ENCODE results near the gene FBH1. TPM values are rescaled to one million over a fixed set of nuclear protein-coding genes. Genes with fewer than 3 reads are reported as not detected.
"Not testable (repeated sequence)": the region's sequence is repeated elsewhere in the genome, so short reads cannot be mapped to it uniquely, and the experiment has no call there.

The FBH1 gene
- total RNA-seq, 1 donor from 2014 or later, result 41.7 TPM

- ATAC-seq (no peak), DNase-seq (ENCODE audit: low spot score) (no peak)
These were observed 47.0 kb downstream of the FBH1 start for GRCh38 chr10:5937016-5937415.

- DNase-seq (ENCODE audit: low spot score) (no peak), ATAC-seq (no peak)
These were observed 48.2 kb downstream of the FBH1 start for GRCh38 chr10:5938291-5938690.

GRCh38 chr10:5940807-5941218 is 50.8 kb downstream of the FBH1 start:
- ATAC-seq (no peak), DNase-seq (ENCODE audit: low spot score) (no peak)

GRCh38 chr10:5941579-5941978 is 51.5 kb downstream of the FBH1 start:
- peak; percentile 17 for ATAC-seq
- no peak for DNase-seq (ENCODE audit: low spot score)

- ATAC-seq (no peak), DNase-seq (ENCODE audit: low spot score) (no peak)
These were observed 52.0 kb downstream of the FBH1 start for GRCh38 chr10:5942001-5942400.

GRCh38 chr10:5942474-5942873 is 52.4 kb downstream of the FBH1 start:
- peak; percentile 59 for ATAC-seq
- DNase-seq (ENCODE audit: low spot score), result no peak

GRCh38 chr10:5943536-5943935 is 53.5 kb downstream of the FBH1 start:
- ATAC-seq (peak; percentile 37), DNase-seq (ENCODE audit: low spot score) (no peak)

GRCh38 chr10:5944389-5945189 is 54.5 kb downstream of the FBH1 start:
- ATAC-seq (no peak), DNase-seq (ENCODE audit: low spot score) (no peak)

GRCh38 chr10:5945190-5945509 is 55.1 kb downstream of the FBH1 start:
- ATAC-seq (no peak), DNase-seq (ENCODE audit: low spot score) (no peak)

GRCh38 chr10:5945561-5946418 is 55.7 kb downstream of the FBH1 start:
- ATAC-seq (peak; percentile 21), DNase-seq (ENCODE audit: low spot score) (peak; percentile 55)

- not testable (repeated sequence) for ATAC-seq; DNase-seq (ENCODE audit: low spot score)
These were observed 56.4 kb downstream of the FBH1 start for GRCh38 chr10:5946419-5946775.

- no peak for ATAC-seq
- DNase-seq (ENCODE audit: low spot score), result no peak
These were observed 56.7 kb downstream of the FBH1 start for GRCh38 chr10:5946786-5947185.

GRCh38 chr10:5947471-5948207 is 57.6 kb downstream of the FBH1 start:
- DNase-seq (ENCODE audit: low spot score), result no peak
- ATAC-seq, result no peak

- DNase-seq (ENCODE audit: low spot score) (no peak), ATAC-seq (no peak)
These were observed 58.2 kb downstream of the FBH1 start for GRCh38 chr10:5948208-5948585.

- peak; percentile 73 for ATAC-seq
- DNase-seq (ENCODE audit: low spot score), result peak; percentile 65
These were observed 59.1 kb downstream of the FBH1 start for GRCh38 chr10:5949009-5949759.

- peak; percentile 75 for ATAC-seq
- DNase-seq (ENCODE audit: low spot score), result peak; percentile 60
These were observed 61.2 kb downstream of the FBH1 start for GRCh38 chr10:5951167-5951711.

- ATAC-seq, result no peak
- no peak for DNase-seq (ENCODE audit: low spot score)
These were observed 61.8 kb downstream of the FBH1 start for GRCh38 chr10:5951721-5952407.

- ATAC-seq (no peak), DNase-seq (ENCODE audit: low spot score) (no peak)
These were observed 62.8 kb downstream of the FBH1 start for GRCh38 chr10:5952731-5953385.

GRCh38 chr10:5953676-5954075 is 63.6 kb downstream of the FBH1 start:
- DNase-seq (ENCODE audit: low spot score) (no peak), ATAC-seq (no peak)

Data from left lobe of liver (tissue), 2 donors.